Spleen (tissue), 7 donors: ENCODE results near the gene NISCH.

Experiments
- POLR2A ChIP-seq, 3 donors: fragments of 450-650 bp; IDR thresholded peaks; one replicate each; pipeline ENCODE4 v1.5.1; 2017; ENCODE audit warnings: antibody characterized with exemption in 3 of 3, mild to moderate bottlenecking in 1 of 3
- POLR2AphosphoS5 ChIP-seq, 3 donors: sonication (generic); formaldehyde crosslinking; IDR thresholded peaks; one replicate each; pipeline ENCODE4 v1.5.1; 2017; ENCODE audit warnings: antibody characterized with exemption in 3 of 3
- TF ChIP-seq, protein P1 (sequence below), 11 experiments: fragments of 200-600 bp in 7 of 11; fragments of 450-650 bp in 4 of 11; sonication (generic) in 4 of 11; IDR thresholded peaks in 8 of 11; conservative IDR thresholded peaks in 3 of 11; 1 replicate in 7 of 11; 2 replicates in 4 of 11; pipeline versions ENCODE4 v1.4.0 to v1.8.0; 2016 to 2021; ENCODE audit warnings: antibody characterized with exemption in 11 of 11, inconsistent platforms in 4 of 11, mild to moderate bottlenecking in 1 of 11
- donor health status: DM: no; HTN: no; CAD: no; lungs with moderate emphysema.
- donor health status: DM: no; HTN: no; CAD: no.
- donor health status: DM: no; HTN: no; CAD: no.

DNA sequence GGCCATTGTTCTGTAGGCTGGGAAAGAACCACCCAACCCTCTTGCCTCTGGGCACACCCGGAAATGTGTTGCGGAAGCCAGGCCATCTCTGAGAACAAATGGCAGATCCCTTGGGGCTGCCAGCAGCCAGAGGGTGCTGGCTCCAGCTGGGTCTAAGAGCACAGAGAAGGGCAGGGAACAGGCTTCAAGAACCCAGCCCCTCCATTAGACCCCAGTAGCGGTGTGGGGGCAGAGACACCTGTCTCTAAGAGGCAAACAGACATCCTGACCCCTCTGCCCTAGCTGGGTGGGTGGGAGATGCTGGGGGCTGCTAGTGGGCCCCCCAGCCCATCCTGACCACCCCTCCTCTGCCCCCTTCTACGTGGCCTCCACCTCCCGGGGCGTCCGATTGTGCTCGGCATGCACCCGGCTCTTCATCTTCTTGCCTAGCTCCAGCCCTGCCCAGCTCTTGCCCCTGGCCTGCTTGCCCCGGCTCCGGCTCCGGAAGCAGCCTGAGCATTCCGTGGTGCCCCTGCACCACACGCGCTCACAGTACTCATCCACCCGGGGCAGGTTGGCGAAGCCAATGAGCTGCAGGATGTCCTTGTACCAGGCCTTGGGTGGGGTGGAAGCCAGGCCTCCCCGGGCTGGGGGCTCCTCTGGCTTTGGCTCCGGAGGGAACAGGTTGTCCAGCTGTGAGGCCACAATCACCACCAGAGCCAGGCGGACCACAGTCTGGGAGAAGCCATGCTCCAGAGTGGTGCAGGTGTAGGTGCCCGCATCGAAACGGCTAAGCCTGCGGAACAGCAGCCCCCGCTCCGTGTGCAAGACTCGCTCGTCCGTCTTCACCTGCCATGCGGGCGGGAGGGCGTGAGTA, 19.9 kb upstream of the NISCH start:
- TF ChIP-seq POLR2A (IDR thresholded peaks at IDR 0.05) (no peak), POLR2AphosphoS5 (IDR thresholded peaks at IDR 0.05) (peak in 1 of 3 donors; percentile 34)
- TF ChIP-seq, protein P1, sequence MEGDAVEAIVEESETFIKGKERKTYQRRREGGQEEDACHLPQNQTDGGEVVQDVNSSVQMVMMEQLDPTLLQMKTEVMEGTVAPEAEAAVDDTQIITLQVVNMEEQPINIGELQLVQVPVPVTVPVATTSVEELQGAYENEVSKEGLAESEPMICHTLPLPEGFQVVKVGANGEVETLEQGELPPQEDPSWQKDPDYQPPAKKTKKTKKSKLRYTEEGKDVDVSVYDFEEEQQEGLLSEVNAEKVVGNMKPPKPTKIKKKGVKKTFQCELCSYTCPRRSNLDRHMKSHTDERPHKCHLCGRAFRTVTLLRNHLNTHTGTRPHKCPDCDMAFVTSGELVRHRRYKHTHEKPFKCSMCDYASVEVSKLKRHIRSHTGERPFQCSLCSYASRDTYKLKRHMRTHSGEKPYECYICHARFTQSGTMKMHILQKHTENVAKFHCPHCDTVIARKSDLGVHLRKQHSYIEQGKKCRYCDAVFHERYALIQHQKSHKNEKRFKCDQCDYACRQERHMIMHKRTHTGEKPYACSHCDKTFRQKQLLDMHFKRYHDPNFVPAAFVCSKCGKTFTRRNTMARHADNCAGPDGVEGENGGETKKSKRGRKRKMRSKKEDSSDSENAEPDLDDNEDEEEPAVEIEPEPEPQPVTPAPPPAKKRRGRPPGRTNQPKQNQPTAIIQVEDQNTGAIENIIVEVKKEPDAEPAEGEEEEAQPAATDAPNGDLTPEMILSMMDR (IDR thresholded peaks at IDR 0.05 in 8 of 11, conservative IDR thresholded peaks at IDR 0.05 in 3 of 11) = no peak
